ENCODE measurements around the gene TPD52L1.

TPD52L1 gene

GRCh38 chr6:125182237-125183008, 28.9 kb downstream of the TPD52L1 start:
- DNase-seq (ENCODE audit: low spot score), result no peak

GRCh38 chr6:125183391-125183790, 29.8 kb downstream of the TPD52L1 start:
- no peak for DNase-seq (ENCODE audit: low spot score)

GRCh38 chr6:125188037-125188436, 34.5 kb downstream of the TPD52L1 start:
- no peak for DNase-seq (ENCODE audit: low spot score)

GRCh38 chr6:125188594-125189203, 35.1 kb downstream of the TPD52L1 start:
- no peak for DNase-seq (ENCODE audit: low spot score)

- DNase-seq (ENCODE audit: low spot score), result no peak
Observed at GRCh38 chr6:125189494-125189893, 35.9 kb downstream of the TPD52L1 start.

GRCh38 chr6:125190667-125191066, 37.1 kb downstream of the TPD52L1 start:
- DNase-seq (ENCODE audit: low spot score), result no peak

- peak; percentile 41 for DNase-seq (ENCODE audit: low spot score)
Observed at GRCh38 chr6:125191916-125192609, 38.5 kb downstream of the TPD52L1 start.

GRCh38 chr6:125192610-125192930, 39.0 kb downstream of the TPD52L1 start:
- no peak for DNase-seq (ENCODE audit: low spot score)

GRCh38 chr6:125193208-125193607, 39.6 kb downstream of the TPD52L1 start:
- no peak for DNase-seq (ENCODE audit: low spot score)

GRCh38 chr6:125194941-125195340, 41.4 kb downstream of the TPD52L1 start:
- no peak for DNase-seq (ENCODE audit: low spot score)

GRCh38 chr6:125195526-125195925, 42.0 kb downstream of the TPD52L1 start:
- no peak for DNase-seq (ENCODE audit: low spot score)

- DNase-seq (ENCODE audit: low spot score), result no peak
Observed at GRCh38 chr6:125196613-125197012, 43.0 kb downstream of the TPD52L1 start.

GRCh38 chr6:125197795-125198269, 44.3 kb downstream of the TPD52L1 start:
- DNase-seq (ENCODE audit: low spot score), result no peak

- DNase-seq (ENCODE audit: low spot score), result no peak
Observed at GRCh38 chr6:125198398-125198937, 44.9 kb downstream of the TPD52L1 start.

GRCh38 chr6:125200941-125201340, 47.4 kb downstream of the TPD52L1 start:
- no peak for DNase-seq (ENCODE audit: low spot score)

- DNase-seq (ENCODE audit: low spot score), result no peak
Observed at GRCh38 chr6:125201961-125202729, 48.6 kb downstream of the TPD52L1 start.

- no peak for DNase-seq (ENCODE audit: low spot score)
Observed at GRCh38 chr6:125203395-125203794, 49.8 kb downstream of the TPD52L1 start.

- no peak for DNase-seq (ENCODE audit: low spot score)
Observed at GRCh38 chr6:125205931-125206330, 52.4 kb downstream of the TPD52L1 start.

GRCh38 chr6:125206389-125206788, 52.8 kb downstream of the TPD52L1 start:
- DNase-seq (ENCODE audit: low spot score), result no peak

- DNase-seq (ENCODE audit: low spot score), result no peak
Observed at GRCh38 chr6:125207956-125208355, 54.4 kb downstream of the TPD52L1 start.

GRCh38 chr6:125208625-125209249, 55.2 kb downstream of the TPD52L1 start:
- no peak for DNase-seq (ENCODE audit: low spot score)

- no peak for DNase-seq (ENCODE audit: low spot score)
Observed at GRCh38 chr6:125210667-125211066, 57.1 kb downstream of the TPD52L1 start.

Data from HuH-7 (cell line).